HEK293T (cell line): Measurements from ENCODE around the gene LYPD5.

Experiments
- ARNT ChIP-seq: fragments of 450-650 bp; IDR thresholded peaks from 2 replicates; pipeline ENCODE4 v1.6.1; 2017; ENCODE audit warnings: mild to moderate bottlenecking
- BHLHE40 ChIP-seq: fragments of 450-650 bp; IDR thresholded peaks from 2 replicates; pipeline ENCODE4 v1.6.1; 2016; ENCODE audit warnings: mild to moderate bottlenecking, moderate library complexity, borderline replicate concordance
- CTBP1 ChIP-seq: fragments of 450-650 bp; IDR thresholded peaks from 2 replicates; pipeline ENCODE4 v1.6.1; 2016; ENCODE audit warnings: borderline replicate concordance
- ELF4 ChIP-seq: fragments of 450-650 bp; IDR thresholded peaks from 2 replicates; pipeline ENCODE4 v1.6.1; 2017; ENCODE audit warnings: antibody characterized with exemption
- FOXA1 ChIP-seq: fragments of 450-650 bp; IDR thresholded peaks from 2 replicates; pipeline ENCODE4 v1.6.1; 2016; ENCODE audit warnings: mild to moderate bottlenecking
- FOXK2 ChIP-seq: fragments of 450-650 bp; IDR thresholded peaks from 2 replicates; pipeline ENCODE4 v1.6.1; 2016; ENCODE audit warnings: mild to moderate bottlenecking
- FOXM1 ChIP-seq: fragments of 450-650 bp; IDR thresholded peaks from 2 replicates; pipeline ENCODE4 v1.6.1; 2017; ENCODE audit warnings: mild to moderate bottlenecking, borderline replicate concordance
- HDGF ChIP-seq: fragments of 450-650 bp; IDR thresholded peaks from 2 replicates; pipeline ENCODE4 v1.6.1; 2017; ENCODE audit warnings: antibody characterized with exemption, borderline replicate concordance
- LEF1 ChIP-seq: fragments of 450-650 bp; IDR thresholded peaks from 2 replicates; pipeline ENCODE4 v1.6.1; 2017; ENCODE audit warnings: mild to moderate bottlenecking, borderline replicate concordance
- SP1 ChIP-seq: fragments of 450-650 bp; IDR thresholded peaks from 2 replicates; pipeline ENCODE4 v1.6.1; 2017
- SUZ12 ChIP-seq: fragments of 450-650 bp; IDR thresholded peaks from 2 replicates; pipeline ENCODE4 v1.6.1; 2016; ENCODE audit warnings: mild to moderate bottlenecking
- TARDBP ChIP-seq: fragments of 450-650 bp; IDR thresholded peaks from 2 replicates; pipeline ENCODE4 v1.6.1; 2016
- ZNF384 ChIP-seq: fragments of 450-650 bp; IDR thresholded peaks from 2 replicates; pipeline ENCODE4 v1.6.1; 2016
- TF ChIP-seq, protein P1 (sequence below): fragments of 450-650 bp; IDR thresholded peaks from 2 replicates; pipeline ENCODE4 v1.6.1; 2016

DNA sequence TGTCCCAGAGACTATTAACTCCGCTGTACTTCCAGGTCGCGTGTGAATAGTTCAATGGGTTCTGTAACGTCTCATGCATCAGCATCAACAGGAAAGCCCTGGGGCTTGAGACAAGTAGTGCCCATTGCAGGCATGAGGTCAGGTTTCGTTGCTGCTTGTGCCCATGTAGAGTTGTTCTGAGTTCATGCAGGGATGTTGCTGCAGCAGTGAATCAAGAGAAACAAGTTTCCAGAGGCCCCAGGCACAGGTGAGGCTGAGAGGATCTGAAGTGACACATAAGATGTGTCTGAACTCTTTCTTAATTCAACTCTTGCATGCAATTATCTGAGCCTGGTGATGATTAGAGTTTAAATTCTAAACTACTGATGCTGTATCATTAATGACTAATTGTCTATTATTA, 16.3 kb upstream of the LYPD5 start:
- TF ChIP-seq BHLHE40 (no peak), ARNT (no peak), HDGF (no peak), FOXM1 (no peak), SP1 (no peak), LEF1 (no peak), SUZ12 (no peak), TARDBP (no peak), FOXK2 (no peak), CTBP1 (no peak), FOXA1 (no peak), ELF4 (no peak), ZNF384 (no peak)
- TF ChIP-seq, protein P1, sequence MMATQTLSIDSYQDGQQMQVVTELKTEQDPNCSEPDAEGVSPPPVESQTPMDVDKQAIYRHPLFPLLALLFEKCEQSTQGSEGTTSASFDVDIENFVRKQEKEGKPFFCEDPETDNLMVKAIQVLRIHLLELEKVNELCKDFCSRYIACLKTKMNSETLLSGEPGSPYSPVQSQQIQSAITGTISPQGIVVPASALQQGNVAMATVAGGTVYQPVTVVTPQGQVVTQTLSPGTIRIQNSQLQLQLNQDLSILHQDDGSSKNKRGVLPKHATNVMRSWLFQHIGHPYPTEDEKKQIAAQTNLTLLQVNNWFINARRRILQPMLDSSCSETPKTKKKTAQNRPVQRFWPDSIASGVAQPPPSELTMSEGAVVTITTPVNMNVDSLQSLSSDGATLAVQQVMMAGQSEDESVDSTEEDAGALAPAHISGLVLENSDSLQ = no peak
